ENCODE data around the gene UGT1A9.

UGT1A9 gene

DNA sequence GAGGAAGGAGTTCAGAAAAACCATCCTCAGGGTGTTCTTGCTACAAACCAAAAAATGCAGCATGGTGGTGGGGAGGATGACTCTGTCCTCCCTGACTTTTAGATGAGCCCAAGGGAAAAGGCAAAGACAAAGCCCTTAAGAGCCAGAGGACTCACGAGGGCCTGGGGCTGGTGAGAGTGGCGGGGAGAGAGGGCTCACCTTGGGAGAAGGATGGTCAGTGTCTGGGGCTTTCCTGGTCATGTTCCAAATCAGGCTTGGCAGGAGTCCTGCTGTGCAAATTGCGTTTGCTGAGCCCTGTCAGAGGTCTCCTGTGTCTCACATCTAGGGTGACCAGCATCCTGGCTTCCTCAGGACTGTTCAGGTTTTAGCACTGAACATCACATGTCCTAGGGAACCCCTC, 93.1 kb downstream of the UGT1A9 start:
- FAIRE-seq = no peak

DNA sequence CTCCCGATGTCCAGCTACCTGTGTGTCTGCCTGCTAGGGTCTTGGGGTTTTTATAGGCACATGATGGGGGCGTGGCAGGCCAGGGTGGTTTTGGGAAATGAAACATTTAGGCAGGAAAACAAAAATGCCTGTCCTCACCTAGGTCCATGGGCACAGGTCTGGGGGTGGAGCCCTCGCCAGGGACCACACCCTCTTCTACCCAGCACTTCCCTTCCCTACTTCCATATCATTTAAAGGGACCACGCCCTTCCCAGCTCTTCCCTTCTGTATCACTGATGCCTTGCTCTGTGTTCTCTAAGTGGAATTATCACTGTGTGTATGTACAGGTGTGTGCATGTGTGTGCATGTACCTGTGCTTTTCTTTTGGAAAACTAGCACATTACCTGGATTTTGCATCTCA, 94.7 kb downstream of the UGT1A9 start:
- no peak for FAIRE-seq

DNA sequence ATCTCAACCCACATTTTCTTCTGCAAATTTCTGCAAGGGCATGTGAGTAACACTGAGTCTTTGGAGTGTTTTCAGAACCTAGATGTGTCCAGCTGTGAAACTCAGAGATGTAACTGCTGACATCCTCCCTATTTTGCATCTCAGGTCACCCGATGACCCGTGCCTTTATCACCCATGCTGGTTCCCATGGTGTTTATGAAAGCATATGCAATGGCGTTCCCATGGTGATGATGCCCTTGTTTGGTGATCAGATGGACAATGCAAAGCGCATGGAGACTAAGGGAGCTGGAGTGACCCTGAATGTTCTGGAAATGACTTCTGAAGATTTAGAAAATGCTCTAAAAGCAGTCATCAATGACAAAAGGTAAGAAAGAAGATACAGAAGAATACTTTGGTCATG, 96.4 kb downstream of the UGT1A9 start:
- no peak for FAIRE-seq

DNA sequence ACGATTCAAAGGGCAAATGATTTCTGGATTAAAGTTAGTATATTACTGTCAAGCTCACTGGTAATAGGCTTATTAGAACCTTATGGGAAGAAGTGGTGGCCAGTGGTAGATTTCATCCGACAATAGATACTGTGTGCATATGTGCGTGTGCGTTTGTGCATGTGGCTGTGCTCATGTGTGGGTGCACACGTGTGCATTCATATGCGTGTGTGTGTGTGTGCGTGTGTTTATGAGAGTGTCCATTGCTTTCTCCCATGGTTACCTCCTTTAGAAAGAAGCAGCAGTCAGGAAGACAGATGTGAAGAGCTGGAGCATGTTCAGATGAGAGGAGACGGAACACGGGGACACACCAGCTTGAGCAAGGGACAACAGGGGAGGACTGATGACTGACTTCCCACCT, 97.6 kb downstream of the UGT1A9 start:
- no peak for FAIRE-seq

DNA sequence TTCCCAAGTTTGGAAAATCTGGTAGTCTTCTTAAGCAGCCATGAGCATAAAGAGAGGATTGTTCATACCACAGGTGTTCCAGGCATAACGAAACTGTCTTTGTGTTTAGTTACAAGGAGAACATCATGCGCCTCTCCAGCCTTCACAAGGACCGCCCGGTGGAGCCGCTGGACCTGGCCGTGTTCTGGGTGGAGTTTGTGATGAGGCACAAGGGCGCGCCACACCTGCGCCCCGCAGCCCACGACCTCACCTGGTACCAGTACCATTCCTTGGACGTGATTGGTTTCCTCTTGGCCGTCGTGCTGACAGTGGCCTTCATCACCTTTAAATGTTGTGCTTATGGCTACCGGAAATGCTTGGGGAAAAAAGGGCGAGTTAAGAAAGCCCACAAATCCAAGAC, 100.5 kb downstream of the UGT1A9 start:
- FAIRE-seq = no peak

DNA sequence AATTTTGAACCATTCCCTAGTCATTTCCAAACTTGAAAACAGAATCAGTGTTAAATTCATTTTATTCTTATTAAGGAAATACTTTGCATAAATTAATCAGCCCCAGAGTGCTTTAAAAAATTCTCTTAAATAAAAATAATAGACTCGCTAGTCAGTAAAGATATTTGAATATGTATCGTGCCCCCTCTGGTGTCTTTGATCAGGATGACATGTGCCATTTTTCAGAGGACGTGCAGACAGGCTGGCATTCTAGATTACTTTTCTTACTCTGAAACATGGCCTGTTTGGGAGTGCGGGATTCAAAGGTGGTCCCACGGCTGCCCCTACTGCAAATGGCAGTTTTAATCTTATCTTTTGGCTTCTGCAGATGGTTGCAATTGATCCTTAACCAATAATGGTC, 100.9 kb downstream of the UGT1A9 start:
- FAIRE-seq = no peak

DNA sequence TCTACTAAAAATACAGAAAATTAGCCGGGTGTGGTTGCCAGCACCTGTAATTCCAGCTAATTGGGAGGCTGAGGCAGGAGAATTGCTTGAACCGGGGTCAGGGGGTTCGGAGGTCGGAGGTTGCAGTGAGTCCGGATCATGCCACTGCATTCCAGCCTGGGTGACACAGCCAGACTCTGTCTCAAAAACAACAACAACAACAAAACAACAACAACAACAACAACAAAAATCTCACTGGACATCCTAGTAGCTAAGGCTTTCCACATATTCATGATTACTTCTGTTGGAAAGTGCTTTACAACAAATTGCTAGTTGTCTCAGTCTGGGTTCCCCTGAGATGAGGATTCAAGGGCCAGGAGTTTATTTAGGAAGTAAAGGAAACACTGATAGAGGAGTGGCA, 102.2 kb downstream of the UGT1A9 start:
- FAIRE-seq = no peak

DNA sequence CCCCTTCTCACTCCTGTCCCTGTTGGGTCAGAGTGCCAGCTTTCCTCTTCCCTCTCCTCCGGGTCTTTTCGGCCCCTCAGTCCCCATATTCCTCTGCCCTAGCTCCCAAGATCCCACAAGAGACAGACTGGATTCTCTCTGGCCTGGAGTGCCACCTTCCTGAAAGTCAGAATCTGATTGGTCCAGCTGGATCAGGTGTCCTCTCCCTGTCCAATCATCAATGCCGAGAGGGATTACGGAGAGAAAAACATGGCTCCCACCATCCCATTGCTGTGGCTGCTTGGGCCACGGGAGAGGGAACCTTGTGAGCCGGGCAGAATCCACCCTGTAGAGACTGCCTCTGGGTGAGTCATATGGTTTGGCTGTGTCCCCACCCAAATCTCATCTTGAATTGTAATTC, 103.7 kb downstream of the UGT1A9 start:
- FAIRE-seq = no peak

DNA sequence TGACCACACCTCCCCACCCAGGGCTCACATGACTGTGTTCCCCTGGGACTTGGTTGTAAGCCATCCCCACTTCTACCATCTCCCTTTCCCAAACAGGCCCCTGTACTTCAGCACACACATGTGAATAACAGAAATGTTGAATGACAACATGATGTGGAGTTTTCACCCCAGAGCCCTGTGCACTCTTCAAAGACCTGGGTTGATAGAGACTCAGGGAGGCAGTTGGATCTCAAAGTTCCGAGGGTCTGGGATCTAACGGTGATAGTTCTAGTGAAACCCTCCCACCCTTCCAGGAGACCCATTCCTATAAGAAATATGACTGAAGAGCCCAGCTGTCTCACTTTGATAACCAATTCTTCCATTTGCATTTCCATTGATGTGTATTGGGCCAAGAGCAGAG, 106.3 kb downstream of the UGT1A9 start, which contains the start of gene MROH2A:
TSS of gene MROH2A (plus strand) at position 301 of the 400 bp plus-strand sequence. CDS start 1,029 bp downstream, outside the sequence.
- FAIRE-seq = no peak

DNA sequence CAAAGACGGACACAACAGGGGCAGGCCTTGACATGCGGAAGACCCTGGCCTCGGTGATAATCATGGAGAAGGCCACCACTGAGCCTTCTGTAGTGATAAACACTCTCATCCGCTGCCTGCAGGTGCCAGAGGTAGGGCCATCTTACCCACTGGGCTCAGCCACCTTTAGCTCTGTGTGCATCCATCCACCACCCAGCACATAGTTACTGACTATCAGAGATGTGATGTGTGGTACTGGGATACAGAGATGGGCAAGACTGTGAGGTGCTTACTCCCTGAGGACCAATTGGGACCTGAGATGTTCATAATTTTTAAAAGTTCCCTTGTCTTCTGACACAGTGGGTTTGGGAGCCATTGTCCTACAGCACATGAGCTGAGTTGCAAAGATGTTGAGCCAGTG, 108.0 kb downstream of the UGT1A9 start:
- FAIRE-seq = no peak

DNA sequence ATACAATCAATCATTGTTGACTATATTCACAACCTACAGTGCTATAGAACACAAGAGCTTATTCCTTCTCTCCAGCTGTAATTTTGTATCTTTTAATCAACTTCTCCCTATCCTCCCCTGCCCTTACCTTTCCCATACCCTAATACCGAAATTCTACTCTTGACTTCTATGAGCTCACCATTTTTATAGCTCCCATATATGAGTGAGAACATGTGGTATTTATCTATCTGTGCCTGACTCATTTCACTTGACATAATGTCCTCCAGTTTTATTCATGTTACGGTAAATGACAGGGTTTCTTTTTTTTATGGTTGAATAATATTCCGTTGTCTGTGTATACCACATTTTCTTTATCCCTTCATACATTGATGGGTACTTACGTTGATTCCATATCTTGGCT, 109.1 kb downstream of the UGT1A9 start:
- no peak for FAIRE-seq

DNA sequence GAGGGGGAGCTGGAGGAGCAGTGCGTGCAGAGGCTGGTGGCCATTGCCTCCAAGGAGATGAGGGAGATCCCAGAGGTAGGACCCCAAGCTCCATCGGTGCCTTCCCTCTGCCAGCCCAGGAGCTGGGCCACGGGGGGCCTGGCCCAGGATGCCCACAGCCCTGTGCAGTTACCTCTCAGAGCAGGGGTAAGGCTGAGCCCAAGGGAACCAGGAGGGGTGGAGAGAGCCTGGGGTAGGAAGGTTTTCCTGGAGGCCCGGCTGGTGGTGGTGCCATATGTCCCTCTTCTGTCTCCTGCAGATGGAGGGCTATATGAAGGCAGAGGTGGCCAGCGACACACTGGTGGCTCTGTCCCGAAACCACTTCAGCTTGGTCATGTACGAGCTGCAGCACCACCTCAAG, 117.9 kb downstream of the UGT1A9 start:
- no peak for FAIRE-seq

DNA sequence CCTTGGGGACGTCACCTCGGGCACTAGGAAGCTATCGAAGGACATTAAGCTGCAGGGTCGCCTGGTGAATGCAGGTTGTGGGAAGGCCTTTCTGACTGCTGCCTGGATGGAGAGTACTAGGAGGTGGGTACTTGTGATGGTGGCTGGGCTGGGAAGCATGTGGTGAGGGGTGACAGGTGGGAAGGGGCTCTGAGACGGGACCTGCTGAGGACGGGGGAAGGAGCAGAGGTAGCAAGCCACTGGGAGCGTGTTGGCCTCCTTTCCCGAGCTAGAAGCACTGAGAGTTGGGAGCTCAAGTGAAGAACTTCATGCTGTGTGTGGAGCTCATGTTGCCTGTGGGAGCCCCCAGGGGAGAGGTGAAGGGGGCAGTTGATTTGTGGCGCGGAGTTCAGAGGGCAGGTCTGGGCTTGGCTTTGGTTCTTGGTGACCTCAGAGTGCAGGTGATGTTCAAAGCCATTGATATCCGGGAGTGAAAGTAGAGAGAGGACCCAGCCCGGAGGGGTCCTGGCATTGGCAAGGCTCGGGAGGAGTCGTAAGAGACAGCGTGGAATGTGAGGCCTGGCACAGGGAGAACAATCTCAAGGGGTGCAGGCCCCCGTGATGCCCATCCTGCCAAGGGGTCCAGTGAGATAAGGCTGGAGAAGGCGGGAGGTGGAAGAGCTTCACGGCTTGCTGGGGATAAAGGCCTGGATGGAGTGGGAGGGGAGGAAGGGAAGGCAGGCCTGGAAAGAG, 119.6 kb downstream of the UGT1A9 start:
- FAIRE-seq = no peak

DNA sequence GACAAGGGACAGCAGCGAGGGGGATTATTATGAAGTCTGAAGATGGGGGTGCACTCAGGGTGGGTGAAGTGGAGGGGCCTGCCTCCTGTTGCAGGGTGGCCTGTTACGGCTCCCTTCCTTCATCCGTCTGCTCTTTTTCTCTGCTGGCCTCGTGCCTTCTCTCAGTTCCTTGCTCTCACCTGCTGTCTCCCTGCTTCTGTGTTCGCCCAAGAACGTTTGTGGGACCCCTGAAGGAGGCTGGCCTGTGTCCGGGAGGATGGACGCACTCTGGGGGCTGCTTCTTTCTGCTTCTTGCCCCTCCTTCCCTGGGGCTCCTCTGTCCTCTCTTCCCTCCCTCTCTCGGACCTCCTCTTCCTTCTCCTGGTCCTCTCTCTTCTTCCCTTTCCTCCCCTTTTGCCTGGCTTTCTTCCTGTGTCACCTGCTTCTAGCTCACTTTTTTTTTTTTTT, 120.2 kb downstream of the UGT1A9 start:
- FAIRE-seq = no peak

DNA sequence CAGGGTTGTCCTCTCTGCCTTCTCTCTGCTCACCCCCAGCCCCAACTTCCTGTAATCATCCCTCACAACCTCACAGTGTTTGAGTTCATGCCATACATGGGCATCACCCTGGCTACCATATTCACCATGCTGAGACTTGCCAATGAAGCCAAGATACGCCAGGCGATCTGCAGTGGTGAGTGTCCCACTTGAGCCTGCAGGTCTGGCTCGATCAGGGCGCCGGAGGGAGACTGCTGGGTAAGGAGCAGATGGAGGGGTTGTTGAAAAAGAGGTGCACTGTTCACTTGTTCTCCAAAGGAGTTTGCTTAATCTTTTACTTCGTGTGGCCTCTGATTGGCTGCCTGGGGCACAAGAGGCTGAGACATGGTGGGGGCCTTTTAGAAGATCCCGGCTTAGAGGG, 121.0 kb downstream of the UGT1A9 start:
- no peak for FAIRE-seq

DNA sequence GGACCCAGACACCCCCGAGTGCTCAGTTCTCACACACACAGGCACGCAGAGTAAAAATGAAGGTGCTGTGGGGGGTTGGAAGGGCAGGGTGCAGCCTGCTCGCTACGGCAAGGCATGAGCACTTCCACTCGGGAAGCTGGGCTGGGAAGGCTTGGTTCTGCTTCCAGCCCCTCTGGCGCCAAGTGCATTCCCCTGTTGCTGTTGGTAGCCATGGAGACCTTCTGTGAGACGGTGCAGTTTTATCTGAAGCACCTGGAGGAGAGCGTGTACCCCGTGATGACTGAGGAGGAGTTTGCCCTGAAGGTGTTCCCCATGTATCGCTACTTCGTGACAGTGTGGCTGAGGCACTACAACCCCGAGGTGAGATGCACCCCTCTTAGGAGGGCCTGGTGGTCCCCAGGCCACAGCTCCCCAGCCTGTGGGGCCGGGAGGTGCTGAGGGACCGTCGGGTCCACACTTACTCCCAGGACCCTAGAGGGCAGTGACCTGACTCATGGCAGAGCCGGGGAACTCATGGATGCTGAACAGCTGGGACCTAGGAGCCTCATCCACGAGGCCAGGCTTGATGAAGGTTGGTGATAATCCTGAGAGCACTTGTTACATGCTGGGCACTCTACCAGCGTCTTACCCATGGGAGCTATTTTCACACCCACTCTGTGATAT, 121.9 kb downstream of the UGT1A9 start:
- FAIRE-seq = no peak

DNA sequence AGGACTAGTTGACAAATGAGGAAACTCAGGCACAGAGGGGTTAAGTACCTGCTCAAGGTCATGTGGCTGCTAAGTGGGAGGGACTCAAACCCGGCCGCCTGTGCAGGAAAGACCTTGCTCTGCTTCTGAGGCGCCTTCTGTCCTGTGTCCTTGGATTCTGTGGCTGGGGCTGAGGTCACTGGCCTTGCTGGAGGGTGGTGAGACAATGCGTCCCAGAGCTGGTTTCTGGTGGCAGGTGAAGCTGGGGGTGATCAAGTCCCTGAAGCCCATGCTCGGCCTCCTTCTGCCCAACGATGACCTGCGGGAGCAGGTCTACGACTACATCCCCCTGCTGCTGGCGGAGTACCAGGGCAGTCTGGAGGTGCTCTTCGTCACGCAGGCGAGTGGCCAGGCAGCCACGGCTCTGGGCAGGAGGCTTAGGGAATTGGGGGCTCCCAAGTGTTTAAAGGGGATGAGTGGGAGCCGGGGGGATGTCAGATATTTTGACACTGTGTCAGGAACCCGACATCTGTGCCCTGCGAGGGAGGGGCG, 122.5 kb downstream of the UGT1A9 start:
- no peak for FAIRE-seq

DNA sequence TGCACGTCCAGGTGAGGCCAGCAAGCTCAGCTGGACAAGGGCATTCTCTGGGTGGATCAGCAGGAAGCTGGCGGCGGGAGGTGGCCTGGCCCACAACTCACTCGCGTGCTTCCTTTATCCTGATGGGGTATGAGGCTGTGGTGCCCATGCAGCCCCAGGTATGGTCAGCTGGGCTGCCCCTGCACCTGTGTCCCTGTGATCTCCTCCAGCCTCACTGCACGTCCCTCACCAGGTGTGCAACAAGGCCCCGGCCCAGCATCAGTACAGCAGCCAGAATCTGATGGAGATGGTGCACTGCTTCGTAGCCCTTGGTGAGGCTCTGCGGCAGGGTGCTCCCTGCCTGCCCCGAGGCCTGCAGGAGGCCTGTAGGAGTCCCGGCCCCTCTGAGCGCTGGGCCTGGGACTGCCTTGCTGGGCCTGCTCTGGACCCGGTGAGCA, 124.1 kb downstream of the UGT1A9 start:
- no peak for FAIRE-seq

DNA sequence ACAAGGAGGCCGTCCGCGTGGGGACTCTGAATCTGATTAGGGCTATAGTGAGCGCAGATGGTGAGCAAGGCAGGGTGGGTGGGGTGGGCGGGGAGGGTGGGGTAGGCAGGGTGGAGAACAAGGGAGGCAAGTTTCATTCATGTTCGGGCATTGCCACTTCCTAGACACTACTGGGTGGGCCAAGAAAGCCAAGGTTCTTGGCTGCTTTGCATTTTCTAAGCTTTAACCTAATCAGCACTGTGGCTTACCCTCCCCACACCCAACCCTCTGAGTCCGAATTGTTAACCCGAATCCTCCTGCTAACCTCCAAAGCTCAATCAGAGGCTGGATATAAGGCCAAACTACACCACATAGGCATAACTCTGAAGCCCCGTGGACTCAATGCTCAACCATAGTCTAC, 124.6 kb downstream of the UGT1A9 start:
- FAIRE-seq = no peak

DNA sequence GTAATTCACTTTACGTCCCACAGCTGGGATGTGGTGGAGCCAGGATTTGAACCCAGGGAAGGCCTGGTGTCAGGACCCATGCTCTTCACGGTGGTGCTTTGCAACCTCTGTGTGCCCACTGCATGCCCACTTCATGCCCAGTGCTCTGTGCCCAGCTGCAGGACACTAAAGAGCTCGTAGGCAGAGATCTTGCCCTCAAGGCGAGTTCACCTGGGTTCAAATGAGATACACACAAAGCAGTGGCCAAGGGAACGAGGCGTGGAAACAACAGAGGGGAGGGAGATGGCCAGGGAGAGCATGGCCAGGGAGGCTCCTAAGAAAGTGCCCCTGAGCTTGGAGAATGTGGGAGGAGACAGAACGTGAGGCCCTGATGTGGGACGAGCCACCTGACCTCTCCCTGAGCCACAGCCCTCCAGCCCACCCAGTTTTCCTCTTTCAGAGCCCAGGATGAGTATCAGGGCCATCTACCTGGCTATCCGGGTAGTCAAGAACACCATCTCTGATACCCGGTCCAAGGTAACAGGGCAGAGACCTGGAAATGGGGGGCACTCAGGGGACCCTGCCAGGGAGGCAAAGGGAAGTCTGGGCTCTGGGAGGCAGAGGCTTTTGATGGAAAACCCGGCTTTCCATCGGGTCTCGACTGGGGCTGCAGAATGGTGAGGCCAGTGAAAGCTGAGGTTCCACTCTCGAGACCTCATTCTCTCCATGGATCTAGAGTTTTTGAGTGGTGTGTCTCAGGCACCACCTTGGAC, 126.8 kb downstream of the UGT1A9 start:
- FAIRE-seq = no peak

DNA sequence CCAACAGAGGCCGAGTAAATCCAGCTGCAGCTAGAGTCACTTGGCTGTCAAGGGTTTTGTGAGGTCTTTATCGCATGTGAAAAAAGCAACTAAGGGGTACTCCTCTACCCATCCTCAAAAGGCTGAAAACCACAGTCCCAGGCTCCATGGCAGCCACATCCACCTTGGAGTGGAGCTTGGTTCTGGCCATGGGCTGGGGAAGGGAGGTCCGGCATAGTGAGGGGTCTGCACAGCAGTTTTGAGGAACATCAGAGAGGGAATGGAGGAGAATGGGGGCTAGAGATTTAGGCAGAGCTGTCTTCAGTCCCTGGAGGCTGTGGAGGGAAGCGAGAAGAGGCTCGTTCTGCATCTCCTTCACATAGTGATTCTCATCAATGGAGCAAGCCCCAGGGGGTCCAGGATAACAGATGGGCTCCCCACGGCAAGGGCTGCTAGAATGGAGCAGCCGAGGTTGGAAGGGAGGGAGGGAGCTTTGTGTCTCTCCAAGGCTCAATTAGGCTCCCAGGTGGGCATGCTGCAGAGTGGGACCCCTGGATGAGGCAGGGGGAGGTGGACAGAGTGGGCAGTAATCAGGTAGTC, 127.5 kb downstream of the UGT1A9 start:
- no peak for FAIRE-seq

DNA sequence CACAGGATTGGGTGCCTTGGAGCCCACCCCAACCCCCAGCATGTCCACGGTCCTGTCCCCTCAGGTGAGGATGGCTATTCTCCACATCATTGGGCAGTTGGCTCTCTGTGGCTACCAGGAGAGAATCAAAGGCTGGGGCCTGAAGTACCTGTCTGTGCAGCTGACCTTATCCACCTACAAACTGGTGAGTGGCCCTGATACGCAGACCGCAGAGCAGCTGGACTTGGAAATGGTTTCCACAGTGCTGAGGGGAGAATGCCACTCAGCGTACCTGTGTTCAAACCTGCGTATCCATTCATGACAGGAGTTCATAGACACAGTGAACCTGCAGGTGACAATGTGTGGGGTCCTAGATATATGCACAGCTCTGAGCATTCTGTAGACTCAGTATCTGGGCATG, 128.0 kb downstream of the UGT1A9 start:
- FAIRE-seq = no peak

DNA sequence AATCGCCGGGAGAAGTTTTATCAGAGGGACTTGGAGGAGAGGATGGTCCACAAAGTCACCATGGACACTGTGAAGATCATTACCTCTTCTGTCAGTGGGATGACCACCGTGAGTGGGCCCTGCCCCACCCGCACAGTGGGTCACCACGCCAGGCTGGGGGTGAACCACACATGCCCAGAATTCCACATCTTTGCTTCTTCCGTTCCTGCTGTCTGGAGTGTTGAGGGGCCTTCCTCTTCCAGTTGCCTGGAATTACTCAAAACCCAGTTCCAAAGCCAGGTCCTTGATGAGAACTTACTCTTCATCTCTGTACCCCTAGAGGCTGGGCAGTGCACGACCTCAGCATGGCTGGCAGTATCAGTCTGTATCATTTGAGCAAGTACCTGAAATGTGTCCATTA, 128.5 kb downstream of the UGT1A9 start:
- no peak for FAIRE-seq

Data from A204.1 (cell line).